HG02852 (cell line): ENCODE data around the gene SPNS3.

ENCODE experiments used
- ATAC-seq: cut with Tn5 transposase; IDR thresholded peaks from one replicate; pipeline ENCODE4 v1.9.1; 2021; ENCODE audit warnings: mild to moderate bottlenecking, moderate library complexity; ENCODE audit not compliant: unreplicated experiment

Gene SPNS3

GRCh38 chr17:4463818-4464476 lies 30.2 kb downstream of the SPNS3 start:
- ATAC-seq = no peak

GRCh38 chr17:4465786-4466185 lies 32.0 kb downstream of the SPNS3 start:
- no peak for ATAC-seq

- no peak for ATAC-seq
Measured at GRCh38 chr17:4467287-4467686, 33.5 kb downstream of the SPNS3 start.

- no peak for ATAC-seq
Measured at GRCh38 chr17:4469552-4469951, 35.8 kb downstream of the SPNS3 start.

- no peak for ATAC-seq
Measured at GRCh38 chr17:4472286-4472685, 38.5 kb downstream of the SPNS3 start.

GRCh38 chr17:4474093-4474492 lies 40.4 kb downstream of the SPNS3 start:
- ATAC-seq = no peak

GRCh38 chr17:4475001-4475400 lies 41.3 kb downstream of the SPNS3 start:
- no peak for ATAC-seq

- ATAC-seq = no peak
Measured at GRCh38 chr17:4475463-4475862, 41.7 kb downstream of the SPNS3 start.

GRCh38 chr17:4476017-4476416 lies 42.3 kb downstream of the SPNS3 start:
- no peak for ATAC-seq

GRCh38 chr17:4476511-4477070 lies 42.9 kb downstream of the SPNS3 start:
- no peak for ATAC-seq

GRCh38 chr17:4477255-4477791 lies 43.6 kb downstream of the SPNS3 start:
- ATAC-seq = no peak

GRCh38 chr17:4478318-4478830 lies 44.6 kb downstream of the SPNS3 start:
- ATAC-seq = no peak

GRCh38 chr17:4479340-4479981 lies 45.7 kb downstream of the SPNS3 start:
- ATAC-seq = no peak

- no peak for ATAC-seq
Measured at GRCh38 chr17:4479982-4480751, 46.4 kb downstream of the SPNS3 start.

GRCh38 chr17:4480929-4481898 lies 47.5 kb downstream of the SPNS3 start:
- no peak for ATAC-seq

- no peak for ATAC-seq
Measured at GRCh38 chr17:4482338-4483011, 48.7 kb downstream of the SPNS3 start.

GRCh38 chr17:4483012-4483840 lies 49.5 kb downstream of the SPNS3 start:
- no peak for ATAC-seq
